Type B pancreatic cell (in vitro differentiated cells): ENCODE results near the gene CENPP. TPM values are rescaled to one million over a fixed set of nuclear protein-coding genes. Genes with fewer than 3 reads are reported as not detected.
A peak's percentile ranks its signal among the peaks of the same experiment; 100 is the strongest.

Source experiments
- DNase-seq: peaks from one replicate; pipeline ENCODE4 v3.0.0; 2021; ENCODE audit warnings: mixed read lengths; ENCODE audit not compliant: unreplicated experiment; ENCODE audit errors: extremely low spot score
- H3K27ac Mint-ChIP-seq: 2 replicates; pipeline ENCODE4 v1.8.0; 2021; ENCODE audit warnings: mild to moderate bottlenecking, mixed read lengths
- H3K27me3 Mint-ChIP-seq: 2 replicates; pipeline ENCODE4 v1.8.0; 2021; ENCODE audit warnings: mixed read lengths
- H3K36me3 Mint-ChIP-seq: 2 replicates; pipeline ENCODE4 v1.8.0; 2021; ENCODE audit warnings: mixed read lengths
- H3K4me1 Mint-ChIP-seq: one replicate; pipeline ENCODE4 v1.8.0; 2021; ENCODE audit warnings: mixed read lengths; ENCODE audit not compliant: unreplicated experiment
- H3K4me3 Mint-ChIP-seq: 2 replicates; pipeline ENCODE4 v1.8.0; 2021; ENCODE audit warnings: mild to moderate bottlenecking, mixed read lengths
- H3K9me3 Mint-ChIP-seq: 2 replicates; pipeline ENCODE4 v1.8.0; 2021; ENCODE audit warnings: mixed read lengths
- CTCF ChIP-seq: fragments of 200-600 bp; sonication (generic); conservative IDR thresholded peaks from 2 replicates; pipeline ENCODE4 v1.5.0; 2021; ENCODE audit warnings: antibody characterized with exemption, mild to moderate bottlenecking
- long read RNA-seq: library from polyadenylated mRNA; unstranded; transcript quantifications from one replicate; pipeline ENCODE4 v2.0.0, GENCODE V29; 2020
- total RNA-seq: library from RNA; stranded (reverse); gene quantifications from 2 replicates; pipeline ENCODE4 v1.2.1, GENCODE V29; 2021; ENCODE audit warnings: low replicate concordance

Gene CENPP
- total RNA-seq = 4.0 and 7.6 TPM in 2 replicates
- long read RNA-seq, partial matches to known transcripts = 0 of 2 reads
- long read RNA-seq, other reads (novel, unspliced or antisense) = 2 of 2 reads

GRCh38 chr9:92325269-92325990 lies at the start of gene CENPP, which contains the start of gene NOL8:
CENPP (plus strand) TSS chr9:92325953.
NOL8 (minus strand) TSS chr9:92325350; CDS start chr9:92324161, 1,189 bp downstream.
- Mint-ChIP-seq H3K27ac (peak within 1 kb of the TSS; percentile 97), H3K4me3 (peak within 1 kb of the TSS; percentile 99)

GRCh38 chr9:92276331-92277032 lies 49.3 kb upstream of the CENPP start:
- Mint-ChIP-seq H3K36me3 (peaks cover 22% of the 10 kb centered on the region), H3K9me3 (no peaks in the 10 kb centered on the region), H3K4me1 (no peaks in the 10 kb centered on the region), H3K4me3 (no peak overlapping the region), H3K27ac (no peak overlapping the region), H3K27me3 (no peaks in the 10 kb centered on the region)
- no peak for DNase-seq
- TF ChIP-seq CTCF = no peak

More at GRCh38 chr9:92325269-92325990, at the start of gene CENPP, which contains the start of gene NOL8:
- TF ChIP-seq CTCF = no peak
- Mint-ChIP-seq H3K27me3 (no peaks in the 10 kb centered on the region), H3K9me3 (no peaks in the 10 kb centered on the region), H3K4me1 (peaks cover 22% of the 10 kb centered on the region), H3K36me3 (no peaks in the 10 kb centered on the region)
- peak; percentile 84 for DNase-seq

- no peak for DNase-seq
- peaks cover 20% of the 10 kb centered on the region for H3K36me3 Mint-ChIP-seq
- H3K4me3 Mint-ChIP-seq = no peak overlapping the region
- no peaks in the 10 kb centered on the region for H3K9me3 Mint-ChIP-seq
- no peaks in the 10 kb centered on the region for H3K4me1 Mint-ChIP-seq
- H3K27ac Mint-ChIP-seq = no peak overlapping the region
- no peaks in the 10 kb centered on the region for H3K27me3 Mint-ChIP-seq
- no peak for TF ChIP-seq CTCF
Measured at GRCh38 chr9:92278110-92278509, 47.6 kb upstream of the CENPP start.

GRCh38 chr9:92279302-92279701 lies 46.5 kb upstream of the CENPP start:
- TF ChIP-seq CTCF = no peak
- Mint-ChIP-seq H3K27ac (no peak overlapping the region), H3K36me3 (peaks cover 20% of the 10 kb centered on the region), H3K27me3 (no peaks in the 10 kb centered on the region), H3K4me1 (no peaks in the 10 kb centered on the region), H3K4me3 (no peak overlapping the region), H3K9me3 (no peaks in the 10 kb centered on the region)
- DNase-seq = no peak

GRCh38 chr9:92289708-92290390 lies 35.9 kb upstream of the CENPP start:
- Mint-ChIP-seq H3K36me3 (peaks cover 38% of the 10 kb centered on the region), H3K27ac (no peak overlapping the region), H3K27me3 (no peaks in the 10 kb centered on the region), H3K4me1 (peaks cover 21% of the 10 kb centered on the region), H3K4me3 (no peak overlapping the region), H3K9me3 (no peaks in the 10 kb centered on the region)
- DNase-seq = no peak
- no peak for TF ChIP-seq CTCF
